Esophagus muscularis mucosa (tissue), 4 donors: ENCODE measurements around the gene PACRG. TPM values are rescaled to one million over a fixed set of nuclear protein-coding genes. Genes with fewer than 3 reads are reported as not detected.

Experiments used
- DNase-seq: peaks from one replicate; pipeline ENCODE4 v3.0.0-alpha.2; 2017; ENCODE audit errors: extremely low spot score
- H3K27ac ChIP-seq, 4 donors: fragments of 200-600 bp; sonication (generic); replicated peaks in 1 of 4; 1 replicate in 3 of 4; 2 replicates in 1 of 4; pipeline ENCODE4 v1.5.1; 2016 to 2019; ENCODE audit warnings: mild to moderate bottlenecking in 1 of 4
- H3K27me3 ChIP-seq, 4 donors: fragments of 200-600 bp; sonication (generic); one replicate each; pipeline versions ENCODE4 v1.5.1 to v1.6.0; 2016 to 2019
- H3K36me3 ChIP-seq, 4 donors: fragments of 200-600 bp; sonication (generic); one replicate each; pipeline ENCODE4 v1.5.1; 2016 to 2019
- H3K4me1 ChIP-seq, 4 donors: fragments of 200-600 bp; sonication (generic); one replicate each; pipeline ENCODE4 v1.5.1; 2016 to 2019
- H3K4me3 ChIP-seq, 4 donors: fragments of 200-600 bp; sonication (generic); 1 replicate in 2 of 4; 2 replicates in 2 of 4; pipeline ENCODE4 v1.5.1; 2016 to 2019; ENCODE audit warnings: mild to moderate bottlenecking in 4 of 4, moderate library complexity in 1 of 4
- H3K9me3 ChIP-seq, 4 donors: fragments of 200-600 bp; sonication (generic); 1 replicate in 3 of 4; 2 replicates in 1 of 4; pipeline ENCODE4 v1.5.1; 2016 to 2019
- EP300 ChIP-seq: sonication (generic); formaldehyde crosslinking; IDR thresholded peaks from one replicate; pipeline ENCODE4 v1.6.1; 2017; ENCODE audit warnings: antibody characterized with exemption
- POLR2A ChIP-seq: fragments of 450-650 bp; IDR thresholded peaks from one replicate; pipeline ENCODE4 v1.6.1; 2017; ENCODE audit warnings: antibody characterized with exemption, moderate library complexity, mild to moderate bottlenecking, low read depth
- POLR2AphosphoS5 ChIP-seq, 2 donors: sonication (generic); formaldehyde crosslinking; IDR thresholded peaks; one replicate each; pipeline ENCODE4 v1.6.1; 2017; ENCODE audit warnings: antibody characterized with exemption in 2 of 2
- WGBS: methylation state at CpG from one replicate; pipeline ENCODE4 v1.1.5; 2018; 5-methylcytosine and 5-hydroxymethylcytosine counted together
- intact Hi-C: fragments of 100-400 bp; cut with DNase I; formaldehyde crosslinking; loops from one replicate; pipeline ENCODE4 v1.15.1; 2023
- total RNA-seq, 4 donors: library from RNA; depleted of rRNA; stranded (reverse); fragments of >200 nt; gene quantifications; one replicate each; pipeline versions ENCODE4 v1.1.0 to v1.2.1, GENCODE V29; 2016
- TF ChIP-seq, protein P1 (sequence below), 3 experiments: fragments of 200-600 bp in 2 of 3; fragments of 450-650 bp in 1 of 3; sonication (generic) in 2 of 3; IDR thresholded peaks; one replicate each; pipeline ENCODE4 v1.5.1; 2017 to 2019; ENCODE audit warnings: antibody characterized with exemption in 3 of 3, mild to moderate bottlenecking in 2 of 3, moderate library complexity in 1 of 3

PACRG gene
- total RNA-seq, 4 donors from 2014 or later = 1.3 to 3.5 (median 1.8) TPM; not detected in 1

DNA sequence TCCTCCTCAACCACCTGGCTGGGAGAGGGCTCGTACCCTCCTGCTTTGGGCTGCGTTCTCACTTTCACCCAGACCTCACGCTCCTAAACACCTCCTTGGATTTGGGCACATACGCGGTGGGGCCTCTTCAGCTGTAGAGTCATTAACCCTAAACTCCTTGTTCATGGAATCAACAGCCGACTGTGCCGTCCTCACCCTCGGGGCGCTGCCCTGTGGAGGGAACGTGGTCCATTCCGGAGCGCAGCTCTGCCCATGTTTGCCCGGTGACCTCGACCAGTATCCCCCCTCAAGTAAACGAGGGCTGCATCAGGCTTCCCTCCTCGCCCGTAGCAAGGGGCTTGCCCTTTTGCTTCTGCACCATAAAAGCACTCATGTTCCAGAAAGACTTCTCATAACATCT is 512.8 kb downstream of the PACRG start:
- intact Hi-C loops = no loop called here
- H3K27me3 ChIP-seq = no peaks in the 10 kb centered on the region
- TF ChIP-seq POLR2AphosphoS5 (IDR thresholded peaks at IDR 0.05) (no peak), EP300 (no peak), POLR2A (no peak)
- TF ChIP-seq, protein P1, sequence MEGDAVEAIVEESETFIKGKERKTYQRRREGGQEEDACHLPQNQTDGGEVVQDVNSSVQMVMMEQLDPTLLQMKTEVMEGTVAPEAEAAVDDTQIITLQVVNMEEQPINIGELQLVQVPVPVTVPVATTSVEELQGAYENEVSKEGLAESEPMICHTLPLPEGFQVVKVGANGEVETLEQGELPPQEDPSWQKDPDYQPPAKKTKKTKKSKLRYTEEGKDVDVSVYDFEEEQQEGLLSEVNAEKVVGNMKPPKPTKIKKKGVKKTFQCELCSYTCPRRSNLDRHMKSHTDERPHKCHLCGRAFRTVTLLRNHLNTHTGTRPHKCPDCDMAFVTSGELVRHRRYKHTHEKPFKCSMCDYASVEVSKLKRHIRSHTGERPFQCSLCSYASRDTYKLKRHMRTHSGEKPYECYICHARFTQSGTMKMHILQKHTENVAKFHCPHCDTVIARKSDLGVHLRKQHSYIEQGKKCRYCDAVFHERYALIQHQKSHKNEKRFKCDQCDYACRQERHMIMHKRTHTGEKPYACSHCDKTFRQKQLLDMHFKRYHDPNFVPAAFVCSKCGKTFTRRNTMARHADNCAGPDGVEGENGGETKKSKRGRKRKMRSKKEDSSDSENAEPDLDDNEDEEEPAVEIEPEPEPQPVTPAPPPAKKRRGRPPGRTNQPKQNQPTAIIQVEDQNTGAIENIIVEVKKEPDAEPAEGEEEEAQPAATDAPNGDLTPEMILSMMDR (IDR thresholded peaks at IDR 0.05) = no peak
- no peaks in the 10 kb centered on the region for H3K36me3 ChIP-seq
- no peaks in the 10 kb centered on the region for H3K4me1 ChIP-seq
- DNase-seq = peak; percentile 70
- no peaks in the 10 kb centered on the region for H3K9me3 ChIP-seq
- no peak overlapping the region for H3K27ac ChIP-seq
- 94% methylated on average over 17 of the region's 17 CpGs for WGBS
- H3K4me3 ChIP-seq = no peak overlapping the region

GRCh38 chr6:163241683-163242082 is 513.9 kb downstream of the PACRG start:
- Histone ChIP-seq H3K4me1 (no peaks in the 10 kb centered on the region), H3K4me3 (no peak overlapping the region), H3K27me3 (no peaks in the 10 kb centered on the region), H3K27ac (no peak overlapping the region), H3K36me3 (no peaks in the 10 kb centered on the region), H3K9me3 (no peaks in the 10 kb centered on the region)
- DNase-seq = no peak
- WGBS = 71% methylated on average over 4 of the region's 4 CpGs
- intact Hi-C loops = no loop called here
- TF ChIP-seq, protein P1 (IDR thresholded peaks at IDR 0.05) = no peak
- TF ChIP-seq POLR2A (no peak), EP300 (no peak), POLR2AphosphoS5 (IDR thresholded peaks at IDR 0.05) (no peak)

DNA sequence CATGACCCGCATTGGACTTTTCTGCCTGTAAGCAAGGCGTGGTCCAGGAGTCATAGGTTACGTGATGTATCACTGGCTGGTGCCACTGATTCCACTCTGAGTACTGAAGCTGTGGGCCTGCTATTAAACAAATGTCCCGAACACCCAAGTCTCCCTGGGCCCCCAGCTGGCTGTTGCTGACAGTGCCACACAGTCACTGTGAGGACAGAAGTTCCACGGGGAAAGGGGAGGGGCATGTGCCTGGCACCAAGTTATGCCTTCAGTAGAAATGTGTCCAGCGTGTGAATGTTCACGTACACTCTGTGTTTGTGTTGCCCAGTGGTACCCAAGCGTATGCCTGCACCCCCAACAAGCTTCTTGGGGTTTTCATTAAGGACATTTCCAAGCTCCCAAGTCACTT is 515.3 kb downstream of the PACRG start:
- WGBS = 86% methylated on average over 7 of the region's 8 CpGs
- Histone ChIP-seq H3K4me3 (no peak overlapping the region), H3K9me3 (no peaks in the 10 kb centered on the region), H3K27ac (no peak overlapping the region), H3K36me3 (no peaks in the 10 kb centered on the region), H3K4me1 (no peaks in the 10 kb centered on the region), H3K27me3 (no peaks in the 10 kb centered on the region)
- DNase-seq = peak; percentile 68
- intact Hi-C loops = no loop called here
- TF ChIP-seq EP300 (no peak), POLR2AphosphoS5 (IDR thresholded peaks at IDR 0.05) (no peak)

- Histone ChIP-seq H3K9me3 (no peaks in the 10 kb centered on the region), H3K27ac (peak overlapping the region in 1 of 4 donors; percentile 27), H3K4me3 (no peak overlapping the region), H3K4me1 (no peaks in the 10 kb centered on the region), H3K36me3 (no peaks in the 10 kb centered on the region), H3K27me3 (no peaks in the 10 kb centered on the region)
- intact Hi-C loops = no loop called here
- 66% methylated on average over 11 of the region's 11 CpGs for whole genome bisulfite sequencing
- peak; percentile 80 for DNase-seq
- TF ChIP-seq POLR2AphosphoS5 (IDR thresholded peaks at IDR 0.05) = no peak
- TF ChIP-seq, protein P1 (IDR thresholded peaks at IDR 0.05) = no peak
- TF ChIP-seq POLR2A = no peak
- no peak for TF ChIP-seq EP300
Measured at GRCh38 chr6:163243692-163244589, 516.2 kb downstream of the PACRG start.

DNA sequence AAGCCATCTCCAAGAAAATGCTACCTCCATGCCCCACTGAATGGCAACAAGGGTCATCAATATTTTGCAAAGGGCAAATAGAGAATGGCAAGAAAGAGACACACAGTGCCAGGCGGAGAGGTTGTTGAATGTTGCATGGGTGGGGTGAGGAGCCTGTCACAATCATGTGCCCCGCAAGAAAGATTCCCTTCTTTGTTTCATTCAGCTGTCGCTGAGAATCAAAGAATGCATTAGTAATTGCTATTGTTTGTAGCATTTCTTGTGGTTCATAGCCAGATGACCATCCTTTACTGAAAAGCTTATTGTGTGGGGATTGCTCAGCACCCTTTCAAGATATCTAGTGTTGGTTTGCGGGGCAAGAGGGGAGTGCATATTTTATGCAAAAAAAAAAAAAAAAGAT is 520.3 kb downstream of the PACRG start:
- DNase-seq = peak; percentile 50
- no peak for TF ChIP-seq POLR2AphosphoS5 (IDR thresholded peaks at IDR 0.05)
- no peak for TF ChIP-seq EP300
- TF ChIP-seq POLR2A = no peak
- TF ChIP-seq, protein P1 (IDR thresholded peaks at IDR 0.05) = no peak
- Histone ChIP-seq H3K4me3 (no peak overlapping the region), H3K4me1 (no peaks in the 10 kb centered on the region), H3K27me3 (no peaks in the 10 kb centered on the region), H3K36me3 (no peaks in the 10 kb centered on the region), H3K9me3 (no peaks in the 10 kb centered on the region), H3K27ac (no peak overlapping the region)
- intact Hi-C loops = no loop called here
- 89% methylated on average over 4 of the region's 4 CpGs for WGBS
